NCI-H446 (cell line): ENCODE data around the gene SH3GLB1.

ENCODE experiments used
- DNase-seq, 2 experiments: peaks; one replicate each; lab custom pipeline; 2025; lab: John Stamatoyannopoulos, UW

Gene SH3GLB1

DNA sequence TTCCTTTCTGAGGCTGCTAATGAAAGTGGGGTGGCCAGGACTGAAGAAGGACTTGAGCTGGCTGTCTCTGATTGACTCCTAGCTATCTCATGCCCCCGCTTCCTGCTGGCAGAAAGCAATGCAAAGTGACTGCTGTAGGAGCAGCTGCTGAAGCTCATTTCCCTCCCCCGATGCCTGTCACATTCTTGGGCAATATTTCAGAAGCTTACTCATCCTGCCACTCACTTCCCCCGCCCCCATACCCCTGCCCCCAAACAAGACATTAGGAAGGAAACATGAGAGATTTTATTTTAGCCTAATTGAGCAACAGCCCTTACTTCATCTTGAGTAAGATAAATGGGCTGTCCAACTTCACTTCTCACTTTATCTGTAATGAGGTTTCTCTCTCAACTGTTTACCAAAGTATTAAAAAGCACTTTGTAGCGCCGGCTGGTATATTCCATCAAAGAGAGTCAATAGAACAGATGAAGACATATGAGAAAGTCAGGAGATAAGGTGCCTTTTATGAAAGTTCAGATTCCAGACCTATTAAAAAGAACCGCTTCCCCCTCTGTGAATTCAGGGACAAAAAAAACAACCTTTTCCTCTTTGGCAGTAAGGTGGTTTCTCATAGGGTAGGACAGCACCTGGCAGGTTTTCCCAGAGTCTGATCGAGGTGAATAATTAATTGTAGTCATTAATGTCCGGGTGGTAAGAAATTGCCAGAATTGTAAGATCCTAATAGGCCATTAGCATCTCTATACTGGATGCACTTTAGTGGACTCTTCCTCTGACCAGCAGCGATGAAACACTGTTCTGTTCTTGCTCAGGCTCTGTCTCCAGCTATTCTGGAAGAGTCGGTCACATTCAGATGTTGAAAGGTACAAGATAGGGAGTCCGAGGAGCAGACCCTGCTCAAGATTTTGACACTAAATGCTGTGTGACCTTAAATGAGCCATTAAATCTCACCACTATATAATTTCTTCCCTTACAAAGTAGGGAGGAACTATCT lies 70.2 kb downstream of the SH3GLB1 start:
- DNase-seq: peak; percentile 47 to 91

DNA sequence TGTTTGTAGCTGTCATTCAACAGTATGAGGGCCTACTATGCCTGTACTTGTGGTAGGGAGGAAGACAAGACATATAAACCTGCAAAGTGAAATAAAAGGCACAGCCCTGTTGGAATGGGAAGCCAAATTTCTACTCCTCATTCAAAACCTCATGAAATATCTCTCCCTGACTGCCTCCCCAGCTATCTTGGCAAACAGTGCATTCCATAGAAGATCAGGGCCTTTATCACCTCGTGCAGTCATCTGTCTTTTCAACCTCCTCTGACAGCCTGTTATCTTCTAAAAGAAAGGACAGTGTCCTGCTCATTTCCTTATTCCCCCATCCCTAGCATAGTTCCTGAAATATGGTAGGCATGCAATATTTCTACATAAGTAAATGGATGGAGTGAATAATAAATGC lies 71.0 kb downstream of the SH3GLB1 start:
- no peak for DNase-seq

DNA sequence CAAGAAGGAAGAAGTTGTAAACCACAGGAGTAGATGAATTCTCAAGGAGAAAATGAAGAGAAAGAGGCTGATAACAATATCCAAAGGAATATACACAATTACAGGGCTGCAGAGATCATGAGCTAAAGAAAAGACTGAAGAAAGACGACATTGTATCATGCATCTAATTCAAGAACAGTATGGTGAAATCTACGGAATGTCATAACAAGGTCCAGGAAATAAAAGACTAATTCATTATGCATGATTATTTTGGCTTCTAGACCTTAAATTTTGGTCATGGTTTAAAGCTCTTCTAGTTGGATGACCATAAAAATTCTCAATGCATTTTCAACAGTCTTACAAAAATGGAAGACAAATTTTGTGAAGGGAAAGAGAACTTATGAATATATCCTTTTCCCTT lies 71.7 kb downstream of the SH3GLB1 start:
- no peak for DNase-seq

DNA sequence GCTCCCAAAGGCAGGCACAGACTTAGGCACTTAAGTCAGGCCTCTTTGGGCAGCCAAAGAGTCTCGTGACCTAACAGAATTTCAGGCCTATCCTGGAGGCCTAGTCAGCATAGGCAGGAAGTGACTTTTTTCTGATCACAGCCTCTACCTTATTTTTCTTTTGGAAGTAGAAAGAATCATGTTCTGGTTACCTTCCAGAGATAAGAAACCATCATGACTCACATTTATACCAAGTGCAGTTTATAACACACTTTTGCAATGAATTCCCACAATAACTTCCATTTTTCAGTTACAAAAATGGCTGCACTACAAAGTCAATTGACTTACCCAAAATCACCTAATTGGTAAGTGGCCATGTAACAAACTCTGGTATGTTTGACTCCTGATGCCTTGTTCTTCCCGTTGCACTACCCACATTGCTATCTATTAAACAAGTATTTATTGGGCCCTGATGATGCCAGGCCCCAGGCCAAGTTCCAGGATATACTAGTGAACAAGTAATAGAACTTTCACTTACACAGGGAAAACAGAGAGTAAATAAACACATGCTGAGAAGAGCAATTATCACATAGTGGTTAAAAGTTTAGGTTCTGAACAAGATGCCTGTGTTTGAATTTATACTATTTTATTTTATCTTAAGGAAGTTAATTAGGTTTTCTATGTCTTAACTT lies 74.3 kb downstream of the SH3GLB1 start:
- DNase-seq: no peak

DNA sequence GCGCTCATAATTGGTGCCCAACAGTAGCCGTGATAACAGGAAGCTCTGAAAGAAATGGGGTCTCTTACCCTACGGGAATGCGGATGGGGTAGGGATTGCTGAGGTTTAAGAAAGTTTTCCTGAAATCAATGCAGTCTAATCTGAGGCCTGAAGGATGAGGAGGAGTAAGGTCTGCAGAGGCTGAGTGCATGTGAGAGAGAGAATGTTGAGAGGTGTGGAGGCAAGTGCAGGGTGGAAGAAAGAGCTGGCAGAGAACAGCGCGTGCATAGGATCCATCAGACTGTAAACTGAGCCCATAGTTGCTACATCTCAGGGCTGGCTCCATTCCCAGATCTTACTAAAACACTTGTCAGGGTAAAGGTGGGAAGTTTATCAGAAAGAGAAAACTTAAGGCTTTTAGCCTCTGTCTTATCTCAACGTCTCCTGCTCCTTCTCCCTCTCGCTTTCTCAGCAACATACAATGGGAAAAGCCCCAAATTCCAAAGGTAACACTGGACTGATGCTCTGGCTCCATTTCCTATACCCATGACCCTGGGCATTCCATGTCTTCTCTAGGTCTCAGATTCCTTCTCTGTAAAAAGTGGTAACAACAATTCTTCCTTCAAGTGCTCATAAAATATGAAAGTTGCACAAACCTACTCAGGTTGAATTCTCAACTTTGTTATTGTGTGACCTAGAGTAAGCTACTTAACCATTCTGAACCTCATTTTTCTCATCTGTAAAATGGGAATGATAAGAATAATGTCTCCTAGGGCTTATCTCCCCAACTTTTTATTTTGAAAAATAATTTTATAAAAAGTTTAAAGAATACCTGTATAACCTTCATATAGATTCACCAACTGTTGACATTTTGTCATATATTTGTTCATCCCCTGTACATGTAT lies 75.2 kb downstream of the SH3GLB1 start:
- DNase-seq: peak in 1 of 2 experiments; percentile 26

DNA sequence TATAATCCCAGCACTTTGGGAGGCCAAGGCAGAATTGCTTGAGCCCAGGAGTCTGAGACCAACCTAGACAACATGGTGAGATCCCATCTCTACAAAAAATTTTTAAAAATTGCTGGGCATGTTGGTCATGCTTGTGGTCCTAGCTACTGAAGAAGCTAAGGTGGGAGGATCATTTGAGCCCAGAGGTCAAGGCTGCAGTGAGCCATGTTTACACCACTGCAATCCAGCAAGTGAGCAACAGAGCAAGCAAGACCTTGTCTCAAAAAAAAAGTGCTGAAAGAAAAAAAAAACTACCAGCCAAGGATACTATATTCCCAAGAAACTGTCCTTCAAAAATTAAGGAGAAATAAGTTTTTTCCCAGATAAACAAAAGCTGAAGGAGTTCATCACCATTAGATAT lies 78.1 kb downstream of the SH3GLB1 start:
- no peak for DNase-seq

DNA sequence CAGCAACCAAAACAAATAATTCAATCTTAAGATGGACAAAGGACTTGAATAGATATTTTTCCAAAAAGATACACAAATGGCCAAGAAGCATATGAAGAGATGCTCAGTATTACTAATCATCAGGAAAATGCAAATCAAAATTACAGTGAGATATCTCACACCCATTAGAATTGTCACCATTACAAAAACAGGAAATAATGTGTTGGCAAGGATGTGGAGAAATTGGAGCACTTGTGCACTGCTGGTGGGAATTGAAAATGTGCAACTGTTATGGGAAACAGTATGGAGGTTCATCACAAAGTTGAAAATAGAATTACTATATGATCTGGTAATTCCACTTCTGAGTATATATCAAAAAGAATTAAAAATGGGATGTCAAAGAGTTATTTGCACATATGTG lies 83.2 kb downstream of the SH3GLB1 start:
- no peak for DNase-seq

DNA sequence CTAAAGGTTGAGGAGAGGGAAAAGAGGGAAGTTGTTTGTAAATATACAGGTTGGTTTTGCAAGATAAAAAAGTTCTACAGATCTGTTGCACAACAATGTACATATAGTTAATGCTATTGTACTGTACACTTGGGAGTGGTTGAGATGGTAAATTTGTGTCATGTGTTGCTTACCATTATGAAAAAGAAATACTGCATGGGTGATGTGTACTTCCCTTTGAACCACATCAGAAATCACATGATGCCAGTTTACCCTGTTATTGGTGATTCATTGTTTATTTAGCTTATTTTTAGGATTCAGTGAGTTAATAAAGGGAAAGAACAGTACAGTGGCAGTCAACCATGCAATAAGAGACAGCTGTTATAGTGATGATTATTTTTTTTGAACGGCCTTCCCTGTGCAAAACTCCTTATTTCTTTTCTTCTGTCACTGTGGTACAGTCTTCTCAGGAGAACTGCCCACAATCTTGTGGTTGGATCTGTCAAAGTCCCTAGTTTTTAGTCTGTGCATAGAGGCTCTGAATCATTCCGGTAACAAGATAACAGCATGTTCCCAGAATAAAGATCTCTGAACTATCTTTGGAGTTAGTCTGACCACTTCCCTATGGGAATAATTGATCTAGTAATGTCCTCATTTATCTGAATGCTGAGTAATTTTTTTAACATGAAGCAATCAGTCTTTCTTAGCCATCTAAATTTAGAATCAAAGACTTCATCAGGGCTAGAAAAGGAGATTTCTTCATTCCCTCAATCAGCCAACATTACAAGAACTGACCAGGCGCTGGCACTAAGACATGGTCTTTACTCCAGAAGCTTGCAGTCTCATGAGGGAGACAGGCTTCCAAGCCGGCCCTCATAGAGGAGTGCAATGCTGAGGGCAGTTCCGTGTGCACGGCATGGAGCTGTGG lies 84.2 kb downstream of the SH3GLB1 start:
- DNase-seq: peak in 1 of 2 experiments; percentile 33

DNA sequence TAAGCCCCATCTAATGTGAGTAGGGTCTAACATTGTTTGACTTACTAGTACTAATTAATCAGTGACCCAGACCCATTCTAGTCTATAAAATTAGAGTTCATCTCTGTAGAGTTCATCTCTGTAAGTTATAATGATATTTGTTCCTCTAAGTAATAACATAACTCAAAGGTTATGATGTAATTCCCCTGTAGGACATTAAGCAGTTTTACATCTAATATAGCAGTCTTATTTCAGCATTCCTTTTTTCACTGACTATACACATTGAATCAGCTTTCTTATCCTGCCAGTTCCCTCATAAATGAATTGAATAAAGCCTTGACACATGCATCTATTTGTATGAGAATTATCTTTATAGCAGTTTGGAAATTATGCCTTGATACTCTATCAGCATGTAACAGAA lies 90.9 kb downstream of the SH3GLB1 start:
- DNase-seq: no peak
